GM12891 (cell line): Measurements from ENCODE around the gene ALKBH3.

Experiments
- POLR2A ChIP-seq: IDR thresholded peaks from 2 replicates; pipeline ENCODE4 v1.6.1; 2011; ENCODE audit warnings: low read depth, low read length, control low read depth
- POLR2AphosphoS5 ChIP-seq: IDR thresholded peaks from 2 replicates; pipeline ENCODE4 v1.6.1; 2011; ENCODE audit warnings: low read depth, low read length, control low read depth
- SPI1 ChIP-seq: IDR thresholded peaks from 2 replicates; pipeline ENCODE4 v1.6.1; 2011; ENCODE audit warnings: low read depth, low read length, control low read depth

GRCh38 chr11:43874738-43875137 lies 5.9 kb upstream of the ALKBH3 start:
- TF ChIP-seq POLR2A (no peak), POLR2AphosphoS5 (no peak), SPI1 (no peak)
